ENCODE data around the gene EVC.

DNA sequence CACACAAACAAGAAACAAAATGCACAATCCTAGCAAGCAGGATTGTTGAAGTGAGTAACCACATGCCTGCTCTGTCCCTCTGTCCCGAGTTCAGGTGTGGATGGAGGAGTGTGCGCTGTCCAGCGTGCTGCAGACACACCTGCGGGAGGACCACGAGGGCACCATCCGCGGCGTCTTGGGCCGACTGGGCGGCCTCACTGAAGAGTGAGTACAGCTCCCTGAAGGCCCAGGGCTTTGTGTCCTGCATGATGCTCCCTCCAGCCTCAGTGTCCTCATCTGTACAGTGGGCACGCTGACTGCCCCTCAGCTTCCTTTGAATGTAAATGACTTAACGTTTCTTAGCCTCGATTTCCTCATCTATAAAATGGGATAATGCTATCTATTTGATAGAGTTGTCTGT lies 82.5 kb downstream of the EVC start:
- TF ChIP-seq, protein P1, sequence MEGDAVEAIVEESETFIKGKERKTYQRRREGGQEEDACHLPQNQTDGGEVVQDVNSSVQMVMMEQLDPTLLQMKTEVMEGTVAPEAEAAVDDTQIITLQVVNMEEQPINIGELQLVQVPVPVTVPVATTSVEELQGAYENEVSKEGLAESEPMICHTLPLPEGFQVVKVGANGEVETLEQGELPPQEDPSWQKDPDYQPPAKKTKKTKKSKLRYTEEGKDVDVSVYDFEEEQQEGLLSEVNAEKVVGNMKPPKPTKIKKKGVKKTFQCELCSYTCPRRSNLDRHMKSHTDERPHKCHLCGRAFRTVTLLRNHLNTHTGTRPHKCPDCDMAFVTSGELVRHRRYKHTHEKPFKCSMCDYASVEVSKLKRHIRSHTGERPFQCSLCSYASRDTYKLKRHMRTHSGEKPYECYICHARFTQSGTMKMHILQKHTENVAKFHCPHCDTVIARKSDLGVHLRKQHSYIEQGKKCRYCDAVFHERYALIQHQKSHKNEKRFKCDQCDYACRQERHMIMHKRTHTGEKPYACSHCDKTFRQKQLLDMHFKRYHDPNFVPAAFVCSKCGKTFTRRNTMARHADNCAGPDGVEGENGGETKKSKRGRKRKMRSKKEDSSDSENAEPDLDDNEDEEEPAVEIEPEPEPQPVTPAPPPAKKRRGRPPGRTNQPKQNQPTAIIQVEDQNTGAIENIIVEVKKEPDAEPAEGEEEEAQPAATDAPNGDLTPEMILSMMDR (IDR thresholded peaks at IDR 0.05): no peak
- TF ChIP-seq POLR2A (IDR thresholded peaks at IDR 0.05) (no peak), EP300 (IDR thresholded peaks at IDR 0.05) (no peak)
